GM13976 (cell line): ENCODE results near the gene CELF4.

ENCODE experiments used
- DNase-seq: peaks from one replicate; pipeline ENCODE4 v3.0.0; 2012; ENCODE audit warnings: low spot score
- in situ Hi-C: fragments of 300-500 bp; cut with MboI; formaldehyde crosslinking; loops from one replicate; pipeline ENCODE4 v1.12.0; 2022; ENCODE audit warnings: low sequenced_read_pairs, mixed read lengths, inconsistent platforms; ENCODE audit not compliant: unreplicated experiment
- TF ChIP-seq, protein P1 (sequence below): IDR thresholded peaks from 2 replicates; pipeline ENCODE4 v1.5.1; 2012; ENCODE audit warnings: borderline replicate concordance, mild to moderate bottlenecking; ENCODE audit not compliant: insufficient read depth; ENCODE audit errors: extremely low read depth, missing control alignments, control extremely low read depth

Gene CELF4

DNA sequence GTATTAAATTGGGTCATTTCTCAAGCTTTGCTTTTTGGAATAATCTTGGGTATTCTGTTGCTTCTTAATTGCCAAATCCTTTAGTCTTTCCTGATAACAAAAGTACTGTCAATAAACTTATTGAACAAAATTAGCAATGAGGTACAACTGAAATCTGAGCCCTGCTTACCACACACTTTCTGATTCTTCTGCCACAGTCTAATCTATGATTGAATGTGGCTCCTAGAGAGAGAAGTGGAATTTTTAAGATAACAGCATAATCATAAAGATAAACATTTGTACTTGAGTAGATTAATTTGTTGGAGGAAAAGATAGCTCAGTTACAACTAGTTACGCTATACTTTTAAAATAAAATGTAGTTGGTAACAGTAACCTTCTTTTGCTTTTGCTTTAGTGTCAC lies 354.8 kb downstream of the CELF4 start:
- in situ Hi-C loops: no loop called here

DNA sequence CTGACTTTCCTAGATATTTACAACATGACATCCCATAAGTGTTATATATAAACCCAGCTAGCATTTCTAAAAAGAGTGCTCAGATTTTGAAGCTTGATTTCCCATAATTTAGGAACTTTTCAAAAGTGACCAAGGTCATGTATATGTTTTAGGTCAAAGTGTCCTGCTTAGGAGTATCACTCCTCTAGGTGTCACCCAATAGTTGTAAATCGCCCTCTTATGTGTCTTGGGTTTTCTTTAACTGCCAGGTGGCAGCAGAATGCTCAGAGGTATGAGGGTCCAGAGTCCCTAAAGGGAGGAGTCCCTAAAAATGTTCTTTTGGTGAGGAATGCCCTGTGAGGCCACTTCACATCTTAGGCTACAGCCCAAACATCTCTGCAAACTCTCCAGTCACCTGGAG lies 358.3 kb downstream of the CELF4 start:
- no peak for DNase-seq
- in situ Hi-C loops: no loop called here
- TF ChIP-seq, protein P1, sequence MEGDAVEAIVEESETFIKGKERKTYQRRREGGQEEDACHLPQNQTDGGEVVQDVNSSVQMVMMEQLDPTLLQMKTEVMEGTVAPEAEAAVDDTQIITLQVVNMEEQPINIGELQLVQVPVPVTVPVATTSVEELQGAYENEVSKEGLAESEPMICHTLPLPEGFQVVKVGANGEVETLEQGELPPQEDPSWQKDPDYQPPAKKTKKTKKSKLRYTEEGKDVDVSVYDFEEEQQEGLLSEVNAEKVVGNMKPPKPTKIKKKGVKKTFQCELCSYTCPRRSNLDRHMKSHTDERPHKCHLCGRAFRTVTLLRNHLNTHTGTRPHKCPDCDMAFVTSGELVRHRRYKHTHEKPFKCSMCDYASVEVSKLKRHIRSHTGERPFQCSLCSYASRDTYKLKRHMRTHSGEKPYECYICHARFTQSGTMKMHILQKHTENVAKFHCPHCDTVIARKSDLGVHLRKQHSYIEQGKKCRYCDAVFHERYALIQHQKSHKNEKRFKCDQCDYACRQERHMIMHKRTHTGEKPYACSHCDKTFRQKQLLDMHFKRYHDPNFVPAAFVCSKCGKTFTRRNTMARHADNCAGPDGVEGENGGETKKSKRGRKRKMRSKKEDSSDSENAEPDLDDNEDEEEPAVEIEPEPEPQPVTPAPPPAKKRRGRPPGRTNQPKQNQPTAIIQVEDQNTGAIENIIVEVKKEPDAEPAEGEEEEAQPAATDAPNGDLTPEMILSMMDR: no peak

More for the DNA sequence above, 354.8 kb downstream of the CELF4 start:
- no peak for DNase-seq
- TF ChIP-seq, protein P1: no peak

DNA sequence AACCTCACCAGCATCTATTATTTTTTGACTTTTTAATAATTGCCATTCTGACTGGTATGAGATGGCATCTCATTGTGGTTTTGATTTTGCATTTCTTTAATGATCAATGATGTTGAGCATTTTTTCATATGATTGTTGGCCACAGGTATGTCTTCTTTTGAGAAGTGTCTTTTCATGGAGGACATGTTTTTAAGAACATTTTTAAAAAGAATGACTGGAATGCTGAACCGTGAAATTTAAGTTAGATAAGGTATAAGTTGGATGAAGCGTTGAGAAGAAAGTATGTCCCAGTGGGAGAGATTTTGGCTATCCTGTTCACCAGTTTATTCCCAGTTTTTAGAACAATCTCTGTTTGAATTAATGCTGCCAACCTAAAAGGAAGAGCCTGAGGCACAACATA lies 365.9 kb downstream of the CELF4 start:
- in situ Hi-C loops: no loop called here

More for the DNA sequence above, 365.9 kb downstream of the CELF4 start:
- TF ChIP-seq, protein P1: no peak
- no peak for DNase-seq
